Measurements from ENCODE around the gene AGO1. TPM values are rescaled to one million over a fixed set of nuclear protein-coding genes. Genes with fewer than 3 reads are reported as not detected.

The AGO1 gene
- 24.3 TPM for total RNA-seq
- polyA plus RNA-seq: 10 to 100 TPM in 1 of 4 donors, 1 to 10 TPM in 3; 6.7 to 10.9 (median 8.0) TPM

- peak within 1 kb of the TSS; percentile 69 to 93 (median 92) for H3K4me3 Mint-ChIP-seq
- H3K4me1 ChIP-seq (ENCODE audit: control insufficient read depth, insufficient read depth, low read length, poor library complexity, severe bottlenecking): peaks cover 44% of the 10 kb centered on the region
- ATAC-seq (ENCODE audit: low read depth in 2 of 2): peak; percentile 97 to 99
- H3K4me3 ChIP-seq (ENCODE audit: low read depth, low read length): peak within 1 kb of the TSS; percentile 86
- H3K27me3 Mint-ChIP-seq: peaks cover 13% of the 10 kb centered on the region
- no peaks in the 10 kb centered on the region for H3K9me3 Mint-ChIP-seq
- no peaks in the 10 kb centered on the region for H3K36me3 ChIP-seq (ENCODE audit: control insufficient read depth, insufficient read depth, low read length)
- no peaks in the 10 kb centered on the region for H3K9me3 ChIP-seq (ENCODE audit: control insufficient read depth in 2 of 2, low read length in 2 of 2)
- peak within 1 kb of the TSS; percentile 63 to 90 (median 88) for H3K27ac Mint-ChIP-seq
- H3K36me3 Mint-ChIP-seq: no peaks in the 10 kb centered on the region
- peaks cover 5 to 54% (median 25%) of the 10 kb centered on the region in 4 donors for H3K4me1 Mint-ChIP-seq
- peak; percentile 95 to 97 (median 96) for DNase-seq
- H3K27ac ChIP-seq (ENCODE audit: insufficient read depth, low read length, poor library complexity, severe bottlenecking): peak within 1 kb of the TSS; percentile 43
- peaks cover 7% of the 10 kb centered on the region for H3K27me3 ChIP-seq (ENCODE audit: control insufficient read depth, insufficient read depth, low read length)
Observed at GRCh38 chr1:35882945-35883634, at the start of gene AGO1. Gene AGO1, plus strand, starts transcription at chr1:35883209. Its CDS starts 213 bp downstream, at chr1:35883422.

GRCh38 chr1:35833395-35833794 is 49.6 kb upstream of the AGO1 start:
- DNase-seq: no peak
- no peak for ATAC-seq (ENCODE audit: low read depth in 2 of 2)
- H3K27ac Mint-ChIP-seq: no peak overlapping the region
- no peaks in the 10 kb centered on the region for H3K9me3 ChIP-seq (ENCODE audit: control insufficient read depth in 2 of 2, low read length in 2 of 2)
- H3K4me1 Mint-ChIP-seq: no peaks in the 10 kb centered on the region
- H3K36me3 ChIP-seq (ENCODE audit: control insufficient read depth, insufficient read depth, low read length): peaks cover 18% of the 10 kb centered on the region
- no peaks in the 10 kb centered on the region for H3K9me3 Mint-ChIP-seq
- no peak overlapping the region for H3K27ac ChIP-seq (ENCODE audit: insufficient read depth, low read length, poor library complexity, severe bottlenecking)
- peaks cover 36% of the 10 kb centered on the region for H3K36me3 Mint-ChIP-seq
- H3K4me1 ChIP-seq (ENCODE audit: control insufficient read depth, insufficient read depth, low read length, poor library complexity, severe bottlenecking): no peaks in the 10 kb centered on the region
- no peaks in the 10 kb centered on the region for H3K27me3 ChIP-seq (ENCODE audit: control insufficient read depth, insufficient read depth, low read length)
- H3K4me3 ChIP-seq (ENCODE audit: low read depth, low read length): no peak overlapping the region
- H3K4me3 Mint-ChIP-seq: no peak overlapping the region
- H3K27me3 Mint-ChIP-seq: no peaks in the 10 kb centered on the region

- H3K36me3 ChIP-seq (ENCODE audit: control insufficient read depth, insufficient read depth, low read length): peaks cover 18% of the 10 kb centered on the region
- H3K4me1 ChIP-seq (ENCODE audit: control insufficient read depth, insufficient read depth, low read length, poor library complexity, severe bottlenecking): no peaks in the 10 kb centered on the region
- H3K36me3 Mint-ChIP-seq: peaks cover 36% of the 10 kb centered on the region
- DNase-seq (no peak), ATAC-seq (ENCODE audit: low read depth in 2 of 2) (no peak)
- H3K27ac Mint-ChIP-seq: no peak overlapping the region
- H3K9me3 ChIP-seq (ENCODE audit: control insufficient read depth in 2 of 2, low read length in 2 of 2): no peaks in the 10 kb centered on the region
- H3K4me1 Mint-ChIP-seq: no peaks in the 10 kb centered on the region
- no peaks in the 10 kb centered on the region for H3K9me3 Mint-ChIP-seq
- no peak overlapping the region for H3K4me3 Mint-ChIP-seq
- no peaks in the 10 kb centered on the region for H3K27me3 Mint-ChIP-seq
- no peaks in the 10 kb centered on the region for H3K27me3 ChIP-seq (ENCODE audit: control insufficient read depth, insufficient read depth, low read length)
- no peak overlapping the region for H3K4me3 ChIP-seq (ENCODE audit: low read depth, low read length)
- no peak overlapping the region for H3K27ac ChIP-seq (ENCODE audit: insufficient read depth, low read length, poor library complexity, severe bottlenecking)
Observed at GRCh38 chr1:35834218-35834617, 48.8 kb upstream of the AGO1 start.

GRCh38 chr1:35835398-35835797 is 47.6 kb upstream of the AGO1 start:
- no peaks in the 10 kb centered on the region for H3K4me1 ChIP-seq (ENCODE audit: control insufficient read depth, insufficient read depth, low read length, poor library complexity, severe bottlenecking)
- peaks cover 18% of the 10 kb centered on the region for H3K36me3 ChIP-seq (ENCODE audit: control insufficient read depth, insufficient read depth, low read length)
- no peaks in the 10 kb centered on the region for H3K27me3 ChIP-seq (ENCODE audit: control insufficient read depth, insufficient read depth, low read length)
- no peaks in the 10 kb centered on the region for H3K9me3 ChIP-seq (ENCODE audit: control insufficient read depth in 2 of 2, low read length in 2 of 2)
- Mint-ChIP-seq H3K27ac (peak overlapping the region in 2 of 3 donors; percentile 34 to 70), H3K9me3 (no peaks in the 10 kb centered on the region), H3K4me1 (no peaks in the 10 kb centered on the region), H3K4me3 (no peak overlapping the region), H3K27me3 (no peaks in the 10 kb centered on the region), H3K36me3 (peaks cover 39% of the 10 kb centered on the region)
- H3K4me3 ChIP-seq (ENCODE audit: low read depth, low read length): no peak overlapping the region
- ATAC-seq (ENCODE audit: low read depth in 2 of 2) (no peak), DNase-seq (no peak)
- H3K27ac ChIP-seq (ENCODE audit: insufficient read depth, low read length, poor library complexity, severe bottlenecking): no peak overlapping the region

- Mint-ChIP-seq H3K4me3 (no peak overlapping the region), H3K4me1 (no peaks in the 10 kb centered on the region), H3K36me3 (peaks cover 47% of the 10 kb centered on the region), H3K9me3 (no peaks in the 10 kb centered on the region), H3K27me3 (no peaks in the 10 kb centered on the region), H3K27ac (no peak overlapping the region)
- no peaks in the 10 kb centered on the region for H3K4me1 ChIP-seq (ENCODE audit: control insufficient read depth, insufficient read depth, low read length, poor library complexity, severe bottlenecking)
- no peak overlapping the region for H3K27ac ChIP-seq (ENCODE audit: insufficient read depth, low read length, poor library complexity, severe bottlenecking)
- no peaks in the 10 kb centered on the region for H3K27me3 ChIP-seq (ENCODE audit: control insufficient read depth, insufficient read depth, low read length)
- H3K4me3 ChIP-seq (ENCODE audit: low read depth, low read length): no peak overlapping the region
- peaks cover 16% of the 10 kb centered on the region for H3K36me3 ChIP-seq (ENCODE audit: control insufficient read depth, insufficient read depth, low read length)
- no peak for ATAC-seq (ENCODE audit: low read depth in 2 of 2)
- no peak for DNase-seq
- H3K9me3 ChIP-seq (ENCODE audit: control insufficient read depth in 2 of 2, low read length in 2 of 2): no peaks in the 10 kb centered on the region
Observed at GRCh38 chr1:35836734-35837133, 46.3 kb upstream of the AGO1 start.

GRCh38 chr1:35838693-35839245 is 44.2 kb upstream of the AGO1 start:
- Histone ChIP-seq H3K36me3 (ENCODE audit: control insufficient read depth, insufficient read depth, low read length) (peaks cover 17% of the 10 kb centered on the region), H3K4me1 (ENCODE audit: control insufficient read depth, insufficient read depth, low read length, poor library complexity, severe bottlenecking) (no peaks in the 10 kb centered on the region), H3K27ac (ENCODE audit: insufficient read depth, low read length, poor library complexity, severe bottlenecking) (no peak overlapping the region), H3K27me3 (ENCODE audit: control insufficient read depth, insufficient read depth, low read length) (no peaks in the 10 kb centered on the region), H3K4me3 (ENCODE audit: low read depth, low read length) (no peak overlapping the region), H3K9me3 (ENCODE audit: control insufficient read depth in 2 of 2, low read length in 2 of 2) (no peaks in the 10 kb centered on the region)
- H3K9me3 Mint-ChIP-seq: no peaks in the 10 kb centered on the region
- H3K36me3 Mint-ChIP-seq: peaks cover 52% of the 10 kb centered on the region
- ATAC-seq (ENCODE audit: low read depth in 2 of 2) (no peak), DNase-seq (no peak)
- no peaks in the 10 kb centered on the region for H3K27me3 Mint-ChIP-seq
- H3K4me1 Mint-ChIP-seq: no peaks in the 10 kb centered on the region
- H3K27ac Mint-ChIP-seq: no peak overlapping the region
- no peak overlapping the region for H3K4me3 Mint-ChIP-seq

- Histone ChIP-seq H3K36me3 (ENCODE audit: control insufficient read depth, insufficient read depth, low read length) (peaks cover 13% of the 10 kb centered on the region), H3K27me3 (ENCODE audit: control insufficient read depth, insufficient read depth, low read length) (no peaks in the 10 kb centered on the region), H3K27ac (ENCODE audit: insufficient read depth, low read length, poor library complexity, severe bottlenecking) (no peak overlapping the region), H3K4me3 (ENCODE audit: low read depth, low read length) (no peak overlapping the region), H3K4me1 (ENCODE audit: control insufficient read depth, insufficient read depth, low read length, poor library complexity, severe bottlenecking) (no peaks in the 10 kb centered on the region), H3K9me3 (ENCODE audit: control insufficient read depth in 2 of 2, low read length in 2 of 2) (no peaks in the 10 kb centered on the region)
- Mint-ChIP-seq H3K4me3 (no peak overlapping the region), H3K36me3 (peaks cover 44% of the 10 kb centered on the region), H3K9me3 (no peaks in the 10 kb centered on the region), H3K4me1 (peaks cover 0 to 4% (median 0%) of the 10 kb centered on the region in 4 donors), H3K27ac (peak overlapping the region in 1 of 3 donors; percentile 21), H3K27me3 (no peaks in the 10 kb centered on the region)
- DNase-seq: no peak
- ATAC-seq (ENCODE audit: low read depth in 2 of 2): no peak
Observed at GRCh38 chr1:35844826-35845225, 38.2 kb upstream of the AGO1 start.

- no peak overlapping the region for H3K4me3 ChIP-seq (ENCODE audit: low read depth, low read length)
- no peak overlapping the region for H3K27ac ChIP-seq (ENCODE audit: insufficient read depth, low read length, poor library complexity, severe bottlenecking)
- no peaks in the 10 kb centered on the region for H3K27me3 ChIP-seq (ENCODE audit: control insufficient read depth, insufficient read depth, low read length)
- H3K9me3 Mint-ChIP-seq: no peaks in the 10 kb centered on the region
- H3K4me3 Mint-ChIP-seq: no peak overlapping the region
- no peaks in the 10 kb centered on the region for H3K4me1 ChIP-seq (ENCODE audit: control insufficient read depth, insufficient read depth, low read length, poor library complexity, severe bottlenecking)
- peaks cover 14% of the 10 kb centered on the region for H3K36me3 ChIP-seq (ENCODE audit: control insufficient read depth, insufficient read depth, low read length)
- peak overlapping the region in 1 of 3 donors; percentile 10 for H3K27ac Mint-ChIP-seq
- no peaks in the 10 kb centered on the region for H3K9me3 ChIP-seq (ENCODE audit: control insufficient read depth in 2 of 2, low read length in 2 of 2)
- DNase-seq: no peak
- H3K27me3 Mint-ChIP-seq: no peaks in the 10 kb centered on the region
- ATAC-seq (ENCODE audit: low read depth in 2 of 2): no peak
- H3K36me3 Mint-ChIP-seq: peaks cover 49% of the 10 kb centered on the region
- peaks cover 0 to 4% (median 0%) of the 10 kb centered on the region in 4 donors for H3K4me1 Mint-ChIP-seq
Observed at GRCh38 chr1:35845766-35846165, 37.2 kb upstream of the AGO1 start.

All from CD4-positive, CD25-positive, alpha-beta regulatory T cell (primary cell).